CD4-positive, alpha-beta T cell treated with Interleukin-17A for 1 hour (primary cell): ENCODE results near the gene SMARCD1.
"Not testable (repeated sequence)": the region's sequence is repeated elsewhere in the genome, so short reads cannot be mapped to it uniquely, and the experiment has no call there.

ENCODE experiments used
- DNase-seq: peaks from one replicate; pipeline ENCODE4 v3.0.0-alpha.2; 2020

Gene SMARCD1

GRCh38 chr12:50078281-50078680 is 6.9 kb upstream of the SMARCD1 start:
- no peak for DNase-seq

GRCh38 chr12:50079771-50080170 is 5.4 kb upstream of the SMARCD1 start:
- no peak for DNase-seq

- no peak for DNase-seq
These were observed 3.9 kb upstream of the SMARCD1 start for GRCh38 chr12:50081096-50081808.

- no peak for DNase-seq
These were observed 2.5 kb upstream of the SMARCD1 start for GRCh38 chr12:50082644-50083043.

- DNase-seq: no peak
These were observed 1.8 kb upstream of the SMARCD1 start for GRCh38 chr12:50083301-50083700.

GRCh38 chr12:50084409-50084774 is 750 bp upstream of the SMARCD1 start:
- DNase-seq: not testable (repeated sequence)

GRCh38 chr12:50085615-50086072 is 502 bp downstream of the SMARCD1 start:
- no peak for DNase-seq

- DNase-seq: no peak
These were observed 1.0 kb downstream of the SMARCD1 start for GRCh38 chr12:50086148-50086547.

GRCh38 chr12:50087151-50087550 is 2.0 kb downstream of the SMARCD1 start:
- no peak for DNase-seq

- no peak for DNase-seq
These were observed 2.9 kb downstream of the SMARCD1 start for GRCh38 chr12:50087995-50088394.

GRCh38 chr12:50088577-50089335 is 3.6 kb downstream of the SMARCD1 start:
- DNase-seq: peak; percentile 76

- no peak for DNase-seq
These were observed 4.6 kb downstream of the SMARCD1 start for GRCh38 chr12:50089730-50090129.

- no peak for DNase-seq
These were observed 5.2 kb downstream of the SMARCD1 start for GRCh38 chr12:50090391-50090790.

GRCh38 chr12:50097952-50098351 is 12.8 kb downstream of the SMARCD1 start:
- no peak for DNase-seq

GRCh38 chr12:50099302-50100008 is 14.3 kb downstream of the SMARCD1 start:
- no peak for DNase-seq

GRCh38 chr12:50100561-50100960 is 15.4 kb downstream of the SMARCD1 start:
- DNase-seq: no peak

- DNase-seq: no peak
These were observed 16.5 kb downstream of the SMARCD1 start for GRCh38 chr12:50101663-50102062.

GRCh38 chr12:50102131-50102531 is 17.0 kb downstream of the SMARCD1 start:
- DNase-seq: no peak

GRCh38 chr12:50102646-50103309 is 17.6 kb downstream of the SMARCD1 start:
- DNase-seq: no peak

- no peak for DNase-seq
These were observed 18.2 kb downstream of the SMARCD1 start for GRCh38 chr12:50103351-50103750.

- DNase-seq: no peak
These were observed 18.7 kb downstream of the SMARCD1 start, which contains the start of gene GPD1 for GRCh38 chr12:50103767-50104321. GPD1 (plus strand) TSS chr12:50104008; CDS start chr12:50104051, 43 bp downstream.
